Tibial nerve (tissue), 4 donors: Measurements from ENCODE around the gene TMEM132C.

ENCODE experiments used
- CTCF ChIP-seq, 5 experiments: fragments of 200-600 bp in 3 of 5; fragments of 450-650 bp in 2 of 5; sonication (generic) in 3 of 5; IDR thresholded peaks; one replicate each; pipeline ENCODE4 v1.5.1; 2016 to 2019; ENCODE audit warnings: antibody characterized with exemption in 5 of 5, mild to moderate bottlenecking in 3 of 5, moderate library complexity in 2 of 5
- EP300 ChIP-seq, 2 donors: sonication (generic); formaldehyde crosslinking; IDR thresholded peaks; one replicate each; pipeline ENCODE4 v1.6.1; 2017; ENCODE audit warnings: antibody characterized with exemption in 2 of 2, mild to moderate bottlenecking in 1 of 2

- TF ChIP-seq EP300 (IDR thresholded peaks at IDR 0.05) (no peak), CTCF (IDR thresholded peaks at IDR 0.05) (no peak)
Measured at GRCh38 chr12:128699106-128699505, 432.1 kb downstream of the TMEM132C start.
